A549 treated with DMSO at 1 μM for 4 hours (cell line): Measurements from ENCODE around the gene ANGPTL5. TPM values are rescaled to one million over a fixed set of nuclear protein-coding genes. Genes with fewer than 3 reads are reported as not detected.

Experiments
- total RNA-seq: library from RNA; stranded (reverse); fragments of 200-300 nt; extraction: Qiagen RNA extraction; gene quantifications from 5 replicates; pipeline ENCODE4 v1.2.3, GENCODE V29; 2022; ENCODE audit warnings: low read depth

Gene ANGPTL5
- not detected in 5 replicates for total RNA-seq

GRCh38 chr11:101916422-101916821, at the start of gene ANGPTL5:
Gene ANGPTL5, minus strand, starts transcription at chr11:101916522. Its CDS starts 8,613 bp downstream, at chr11:101907909.

DNA sequence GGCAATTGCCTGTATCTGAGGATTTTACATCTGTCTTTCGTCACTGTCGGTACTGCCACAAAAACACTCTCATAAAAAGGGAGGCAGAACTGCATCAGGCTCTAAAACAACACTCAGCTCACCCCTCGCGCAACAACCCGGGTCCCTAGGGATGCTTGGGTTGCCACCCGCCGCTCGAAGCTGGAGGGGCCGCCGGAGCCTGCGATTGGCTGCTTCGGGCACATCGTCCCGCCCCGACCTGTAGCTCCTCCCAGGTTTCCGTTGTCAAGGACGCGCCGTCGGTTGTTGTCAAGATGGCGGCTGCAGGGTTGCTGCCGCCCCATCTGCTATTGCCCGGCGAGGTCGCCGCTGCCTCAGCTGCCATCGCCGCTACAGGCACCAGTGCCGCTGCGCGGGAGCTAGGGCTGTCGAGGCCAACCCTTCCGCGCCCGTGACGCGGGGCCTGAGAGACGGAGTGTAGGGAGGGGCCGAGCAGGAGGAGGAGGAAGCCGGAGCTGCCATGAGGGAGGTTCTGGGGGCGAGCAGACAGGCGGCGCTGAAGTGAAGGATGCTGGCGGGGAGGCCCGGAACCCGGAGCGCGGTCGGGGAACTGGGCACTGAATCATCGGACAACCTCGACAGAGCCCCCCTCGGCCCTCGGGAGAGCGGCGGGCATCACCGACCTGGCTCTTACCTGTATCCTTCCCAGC, 1.4 kb downstream of the ANGPTL5 start, which contains the start of gene CEP126:
TSS of gene CEP126 (plus strand) at position 273 of the 689 bp plus-strand sequence. CDS start at position 548, 275 bp downstream.

Other genes starting within 250 kb of the ANGPTL5 start
- 1.9 to 5.3 TPM (median 3.4 TPM) in 5 replicates for gene CEP126, start 1.5 kb downstream of the ANGPTL5 start, total RNA-seq
- gene CFAP300, start 130.9 kb upstream of the ANGPTL5 start, total RNA-seq, result 5.6 to 10.1 TPM (median 6.5 TPM) in 5 replicates
- gene YAP1, start 193.9 kb upstream of the ANGPTL5 start, total RNA-seq, result 44.2 to 62.3 TPM (median 57.9 TPM) in 5 replicates